Measurements from ENCODE around the gene YAE1.

The YAE1 gene

DNA sequence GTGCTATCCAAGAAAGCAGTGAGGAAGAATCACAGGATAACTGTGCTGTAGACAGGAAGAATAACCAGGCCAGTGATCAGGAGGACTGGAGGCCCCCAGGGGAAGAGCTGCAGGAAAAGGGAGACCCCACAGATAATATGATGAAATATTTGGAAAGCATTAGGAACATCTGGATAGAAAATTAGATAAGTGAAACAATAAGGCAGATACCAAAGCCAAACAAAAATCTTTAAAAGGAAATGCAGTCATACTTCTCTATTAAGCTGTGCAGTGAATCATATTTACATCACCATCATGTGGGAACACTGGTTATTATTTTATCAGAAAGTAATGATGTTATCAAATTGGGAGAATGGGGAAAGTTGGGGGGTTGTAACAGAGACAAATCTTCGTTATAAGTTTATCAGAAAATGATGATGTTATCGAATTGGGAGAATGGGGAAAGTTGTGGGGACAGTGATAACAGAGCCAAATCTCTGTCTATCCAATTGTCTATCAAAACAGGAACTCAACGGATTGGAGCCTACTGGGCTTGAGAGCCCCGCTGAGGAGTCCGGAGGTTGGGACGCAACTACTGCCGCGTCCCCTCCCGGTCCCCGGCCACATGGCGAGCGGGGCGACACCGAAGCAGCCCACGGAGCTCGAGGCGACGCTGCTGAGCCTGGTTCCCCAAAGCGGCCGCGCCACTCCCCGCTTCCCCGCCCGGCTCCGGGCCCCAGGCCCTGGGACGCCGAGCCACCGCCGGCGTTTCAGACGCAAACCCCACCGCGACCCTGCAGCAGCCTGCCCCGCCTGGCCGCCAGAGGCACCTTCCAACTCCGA, 43.1 kb downstream of the YAE1 start:
- DNase-seq = no peak

DNA sequence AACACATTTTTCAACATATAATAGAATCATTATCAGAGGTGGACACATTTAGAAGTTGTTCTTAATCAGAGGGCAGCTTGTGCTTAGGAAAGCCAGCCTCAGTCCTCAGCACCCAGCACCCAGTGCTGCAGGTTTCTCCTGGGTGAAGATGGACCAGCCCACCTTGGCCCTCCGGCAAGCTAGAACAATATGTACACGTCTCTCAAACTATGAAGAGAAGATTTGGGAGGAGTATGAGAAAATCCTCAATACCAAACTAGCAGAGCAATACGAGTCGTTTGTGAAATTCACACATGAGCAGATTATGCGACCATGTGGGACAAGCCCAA, 43.7 kb downstream of the YAE1 start:
- no peak for DNase-seq

DNA sequence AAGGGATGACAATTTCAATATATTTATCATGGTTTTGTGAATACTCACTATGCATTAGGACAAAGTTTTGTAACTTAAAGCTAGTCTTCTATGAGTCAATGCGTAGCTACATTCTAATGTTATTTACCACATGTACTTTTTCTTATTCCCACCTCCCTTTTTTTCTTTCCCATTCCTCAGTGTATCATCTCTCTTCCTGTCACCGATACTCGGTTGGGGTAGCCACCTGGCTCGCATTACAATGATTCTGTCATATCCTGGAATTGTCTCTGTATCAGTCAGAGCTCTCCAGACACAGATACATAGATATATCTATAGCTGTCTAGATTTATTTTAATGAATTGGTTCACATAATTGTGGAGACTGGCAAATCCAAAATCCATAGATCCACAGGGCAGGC, 47.4 kb downstream of the YAE1 start:
- no peak for DNase-seq

DNA sequence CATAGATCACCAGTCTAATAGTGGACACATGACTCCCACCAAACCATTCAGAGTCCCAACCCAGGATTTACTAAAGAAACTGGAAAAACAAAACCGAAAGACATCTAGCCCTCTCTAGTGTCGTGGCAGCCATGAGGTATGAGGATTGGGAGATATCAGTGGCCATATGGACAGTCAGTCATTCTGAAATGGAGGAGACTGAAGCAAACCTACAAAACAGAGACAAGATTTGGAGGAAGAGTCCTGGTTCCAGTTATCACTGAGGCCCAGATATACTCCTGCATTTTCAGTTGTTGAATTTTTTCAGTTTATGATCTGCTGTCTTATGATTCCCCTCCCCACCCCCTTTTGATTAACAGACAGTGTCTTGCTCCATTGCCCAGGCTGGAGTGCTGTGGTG, 48.1 kb downstream of the YAE1 start:
- DNase-seq = no peak

DNA sequence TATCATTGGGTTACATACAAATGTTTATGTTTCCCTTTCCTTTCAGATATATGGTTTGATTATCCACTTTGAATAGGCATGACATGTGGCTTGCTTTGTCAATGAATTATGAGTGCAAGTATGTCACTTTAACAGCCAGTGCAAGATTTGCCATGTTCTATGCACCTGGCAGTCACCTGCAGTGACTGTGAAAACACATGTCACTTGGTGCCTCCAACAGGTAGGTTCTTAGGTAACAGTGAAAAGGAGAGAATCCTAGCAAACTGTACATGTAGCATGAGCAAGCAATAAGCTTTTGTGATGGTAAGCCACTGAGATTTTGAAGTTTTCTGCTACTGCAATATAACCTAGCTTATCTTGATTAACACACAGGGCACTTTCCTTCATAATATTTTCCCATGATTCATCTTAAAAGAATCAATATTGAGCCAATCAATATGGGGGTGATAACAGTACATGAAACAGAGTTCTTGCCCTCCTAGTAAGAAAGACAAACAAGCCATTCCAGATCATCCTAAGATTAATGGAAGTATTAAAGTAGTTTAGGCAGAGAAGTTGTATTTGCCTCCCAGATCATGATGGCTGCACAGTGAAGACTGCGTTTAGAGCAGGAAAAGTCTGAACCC, 49.3 kb downstream of the YAE1 start:
- no peak for DNase-seq

DNA sequence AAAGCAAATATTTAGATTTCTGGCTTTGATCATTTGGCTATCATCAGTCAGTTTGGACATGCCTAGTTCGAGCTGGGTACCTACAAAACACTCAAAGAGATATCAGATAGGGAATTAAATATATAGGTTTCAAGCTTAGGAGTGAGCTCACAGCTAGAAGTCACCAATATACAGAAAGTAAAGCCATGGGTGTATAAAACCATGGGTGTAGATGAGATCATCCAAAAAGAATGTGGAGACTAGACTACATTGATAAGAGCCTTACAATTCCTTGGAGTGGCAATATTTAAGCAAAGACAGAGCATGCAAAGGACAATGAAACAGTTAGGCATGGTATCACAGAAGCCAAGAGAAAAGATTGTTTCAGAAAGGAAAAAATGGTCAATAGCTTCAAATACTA, 49.9 kb downstream of the YAE1 start:
- DNase-seq = no peak

DNA sequence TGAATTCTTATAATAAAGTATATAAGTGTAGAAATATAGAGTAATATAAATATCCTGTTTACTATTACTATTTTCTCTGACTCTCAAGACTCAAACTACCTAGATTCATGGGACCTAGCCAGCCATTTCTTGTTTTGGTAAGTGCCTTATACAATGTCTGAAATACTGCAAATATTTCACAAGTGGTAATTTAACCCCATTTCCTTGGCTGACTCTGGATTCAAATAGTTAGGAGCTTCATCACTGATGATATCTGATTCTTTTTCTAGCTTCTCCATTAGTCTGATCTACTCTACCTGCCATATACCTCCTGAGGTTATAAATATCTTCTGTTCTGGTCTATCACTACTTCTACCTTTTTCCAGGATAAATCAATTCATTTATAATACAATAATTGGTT, 50.8 kb downstream of the YAE1 start:
- no peak for DNase-seq

DNA sequence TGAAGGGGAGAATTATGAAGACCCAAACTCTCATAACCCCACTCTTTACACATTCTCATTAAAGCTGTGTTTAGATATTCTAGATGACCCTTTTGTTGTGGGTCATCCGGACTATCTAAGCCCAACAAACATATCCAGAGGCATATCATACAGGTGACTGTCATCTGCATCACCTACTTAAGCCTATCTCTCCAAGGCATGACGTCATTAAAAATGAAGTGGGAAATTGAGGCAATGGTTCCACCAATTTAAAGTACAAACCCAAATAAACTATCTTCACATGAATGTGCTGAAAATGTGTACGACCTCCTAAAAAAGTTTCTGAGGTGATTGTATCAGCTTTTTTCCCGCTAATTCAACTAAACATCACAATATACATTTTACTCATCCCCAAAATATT, 52.7 kb downstream of the YAE1 start:
- DNase-seq = no peak

DNA sequence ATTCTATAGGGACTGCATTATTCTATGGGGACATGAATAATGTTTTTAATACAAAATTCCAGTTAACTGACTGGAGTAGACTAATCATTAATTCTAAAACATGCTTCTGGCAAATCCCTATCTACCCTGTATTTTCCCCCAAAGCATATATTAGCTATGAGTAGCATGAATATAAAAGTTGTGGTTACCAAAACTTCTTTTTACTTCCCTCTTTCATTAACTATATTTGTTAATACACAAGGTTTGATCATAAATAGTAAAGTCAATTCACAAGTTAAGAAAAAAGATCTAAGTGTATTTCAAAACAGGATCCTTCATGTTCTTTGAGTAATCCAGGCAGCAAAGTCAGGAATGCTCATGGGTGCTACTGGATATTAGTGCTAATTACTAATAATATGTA, 54.3 kb downstream of the YAE1 start:
- DNase-seq = no peak

DNA sequence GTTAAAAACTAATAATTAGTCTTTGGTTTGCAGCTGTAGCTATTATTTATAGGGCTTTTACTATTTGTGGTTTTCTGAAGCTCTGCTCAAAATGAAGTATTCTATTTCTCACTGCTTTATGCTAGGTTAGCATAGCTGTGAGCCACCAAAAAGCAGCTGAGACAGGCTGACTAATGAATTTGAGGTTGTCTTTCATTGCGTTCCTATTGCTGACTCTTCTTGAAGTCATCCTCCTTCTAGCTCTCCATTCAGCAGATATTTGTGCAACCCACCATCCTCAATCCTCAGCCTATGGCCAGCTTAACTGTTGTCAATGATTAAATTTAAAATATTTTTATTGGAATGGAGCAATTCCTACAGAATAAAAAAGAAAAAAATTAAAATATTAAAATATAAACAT, 55.1 kb downstream of the YAE1 start:
- no peak for DNase-seq

DNA sequence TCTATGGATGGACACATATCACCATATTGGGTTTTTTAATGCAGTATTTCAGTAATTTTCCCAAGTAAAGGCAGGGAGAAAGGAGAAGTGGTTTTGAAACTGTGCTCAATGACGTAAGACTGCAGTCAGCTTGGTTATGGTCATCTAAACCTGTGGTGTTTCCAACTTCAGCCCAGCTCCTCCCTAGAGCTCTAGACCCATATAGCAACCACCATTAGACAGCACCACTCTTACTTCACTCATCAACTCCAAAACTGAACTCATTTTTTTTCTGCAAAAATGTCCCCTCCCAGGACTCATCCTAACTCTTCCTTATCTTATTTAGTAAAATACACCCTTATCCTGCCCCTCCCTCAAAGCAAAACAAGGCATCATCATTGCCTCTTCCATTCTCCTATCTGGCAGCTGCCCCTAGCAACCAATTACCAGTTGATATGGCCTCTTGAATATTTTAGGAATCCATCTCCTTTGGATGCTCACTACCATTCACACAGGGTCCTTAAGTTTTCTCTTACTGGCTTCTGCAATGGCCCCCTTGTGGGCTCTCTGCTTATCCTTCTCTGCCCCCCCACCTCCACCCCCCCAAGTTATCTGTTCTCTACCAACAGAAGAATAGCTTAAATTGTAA, 55.7 kb downstream of the YAE1 start:
- no peak for DNase-seq

Measured in activated T-cell treated with anti-CD3 and anti-CD28 coated beads for 4 hours (primary cell).